ENCODE measurements around the gene APIP. TPM values are rescaled to one million over a fixed set of nuclear protein-coding genes. Genes with fewer than 3 reads are reported as not detected.

Gene APIP
- total RNA-seq, result 18.6 TPM

GRCh38 chr11:34916015-34916842, at the start of gene APIP, which contains the start of gene PDHX:
APIP (minus strand) TSS chr11:34916379; CDS start chr11:34916284, 95 bp downstream.
PDHX (plus strand) TSS chr11:34916618; CDS start chr11:34916656, 38 bp downstream.
- peak; percentile 92 for DNase-seq

DNA sequence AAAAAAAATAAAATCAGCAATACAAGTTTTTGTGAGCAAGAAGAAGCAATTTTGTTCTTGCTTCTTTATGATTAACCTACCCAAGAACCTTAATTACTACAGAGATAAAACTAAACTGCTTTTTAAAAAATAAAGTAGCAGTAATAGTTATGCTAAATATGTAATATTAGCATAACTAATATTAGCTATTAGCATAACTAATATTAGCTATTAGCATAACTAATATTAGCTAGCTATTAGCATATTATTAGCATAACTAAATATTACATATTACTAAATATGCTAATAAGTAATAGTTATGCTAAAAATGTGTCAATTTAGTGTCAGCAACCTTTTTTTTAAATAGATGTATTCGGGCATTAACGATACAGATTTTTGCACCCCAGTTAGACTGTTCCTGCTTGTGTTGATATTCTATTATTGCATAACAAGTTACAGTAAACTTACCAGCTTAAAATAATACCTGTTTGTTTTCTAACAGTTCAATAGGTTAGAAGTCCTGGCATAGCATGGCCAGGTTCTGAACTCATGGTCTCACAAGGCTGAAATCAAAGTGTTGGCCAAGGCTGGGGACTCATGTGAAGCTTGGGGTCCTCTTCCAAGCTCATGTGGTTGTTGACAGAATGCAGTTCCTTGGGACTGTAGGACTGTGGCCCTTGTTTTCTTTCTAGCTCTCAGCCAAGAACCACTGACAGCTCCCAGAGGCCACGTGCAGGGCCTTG, 48.6 kb upstream of the APIP start:
- DNase-seq, result no peak

DNA sequence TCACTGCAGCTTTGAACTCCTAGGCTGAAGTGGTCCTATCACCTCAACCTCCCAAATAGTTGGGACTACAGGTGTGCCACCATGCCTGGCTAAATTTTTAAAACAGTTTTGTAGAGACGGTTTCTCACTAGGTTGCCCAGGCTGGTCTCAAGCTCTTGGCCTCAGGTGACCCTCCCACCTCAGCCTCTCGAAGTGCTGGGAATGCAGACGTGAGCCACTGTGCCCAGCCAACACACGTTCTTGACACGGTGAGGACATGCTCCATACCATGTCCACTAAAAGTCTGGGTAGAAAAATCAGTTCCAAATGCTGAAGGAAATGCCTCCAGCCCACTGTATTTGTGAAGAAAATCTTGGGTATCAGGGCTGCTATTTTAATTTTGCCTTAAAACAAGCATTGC, 47.2 kb upstream of the APIP start:
- DNase-seq, result no peak

- DNase-seq, result no peak
Observed at GRCh38 chr11:34962034-34962433, 45.9 kb upstream of the APIP start.

GRCh38 chr11:34960277-34960676, 44.1 kb upstream of the APIP start:
- no peak for DNase-seq

DNA sequence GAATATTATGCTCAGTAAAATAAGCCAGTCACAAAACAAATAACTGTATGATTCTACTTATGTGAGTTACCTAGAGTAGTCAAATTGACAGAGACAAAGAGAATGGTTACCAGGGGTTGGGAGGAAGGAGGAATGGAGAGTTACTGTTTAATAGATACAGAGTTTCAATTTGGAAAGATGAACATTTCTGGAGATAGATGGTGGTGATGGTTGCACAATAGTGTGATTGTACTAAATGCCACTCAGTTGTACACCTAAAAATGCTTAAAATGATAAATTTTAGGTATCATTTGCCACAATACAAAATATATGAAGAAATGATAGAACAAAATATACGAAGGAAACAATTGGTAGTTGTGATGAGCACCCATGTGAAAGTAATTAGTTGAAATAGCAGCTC, 43.6 kb upstream of the APIP start:
- no peak for DNase-seq

- no peak for DNase-seq
Observed at GRCh38 chr11:34957606-34958005, 41.4 kb upstream of the APIP start.

DNA sequence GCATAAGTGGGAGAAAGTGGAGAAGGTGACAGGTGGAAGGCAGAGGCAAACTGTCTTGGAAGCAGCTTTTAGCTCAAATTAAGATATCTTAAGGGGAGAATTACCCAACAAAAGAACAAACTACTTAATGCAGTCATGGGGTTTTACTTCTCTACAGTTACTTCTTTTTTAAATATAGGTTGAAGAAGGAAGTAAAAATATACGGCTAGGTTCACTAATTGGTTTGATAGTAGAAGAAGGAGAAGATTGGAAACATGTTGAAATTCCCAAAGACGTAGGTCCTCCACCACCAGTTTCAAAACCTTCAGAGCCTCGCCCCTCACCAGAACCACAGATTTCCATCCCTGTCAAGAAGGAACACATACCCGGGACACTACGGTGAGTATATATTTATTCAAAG, 41.0 kb upstream of the APIP start:
- no peak for DNase-seq

DNA sequence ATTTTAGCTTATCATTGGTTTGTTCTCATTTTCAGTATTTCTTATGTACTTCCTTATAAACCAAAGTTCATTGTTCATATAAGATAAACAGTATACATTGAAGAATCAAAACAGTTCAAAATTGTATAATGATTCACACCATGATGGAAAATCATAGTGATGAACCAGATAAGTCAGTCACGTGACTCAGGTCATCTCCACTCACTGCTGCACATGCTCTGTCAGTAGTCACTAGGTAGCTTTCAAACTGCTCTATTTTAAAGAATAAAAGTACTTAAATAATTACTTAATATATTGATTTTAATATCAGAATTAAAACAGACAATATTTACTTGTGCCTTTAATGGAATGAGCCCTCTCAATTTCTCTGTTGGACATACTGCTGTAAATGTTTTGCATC, 37.8 kb upstream of the APIP start:
- DNase-seq, result no peak

GRCh38 chr11:34948696-34949095, 32.5 kb upstream of the APIP start:
- peak; percentile 86 for DNase-seq

DNA sequence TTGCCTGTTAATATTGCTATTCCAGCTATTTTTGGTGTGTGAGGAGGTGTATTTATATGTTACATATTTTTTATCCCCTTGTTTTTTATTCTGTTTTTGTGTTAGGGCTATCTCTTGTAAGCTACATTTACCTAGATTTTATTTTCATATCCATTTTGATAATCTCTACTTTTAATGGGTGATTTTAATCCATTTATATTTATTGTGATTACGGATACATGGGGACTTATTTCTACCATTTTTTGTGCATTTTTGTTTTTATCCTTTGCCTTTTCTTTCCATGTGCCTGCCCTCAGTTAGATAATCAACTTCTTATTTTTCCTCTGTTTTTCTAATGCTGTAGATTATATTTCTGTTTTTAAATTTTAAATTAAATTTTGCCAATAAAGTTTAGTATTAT, 28.5 kb upstream of the APIP start:
- no peak for DNase-seq

- DNase-seq, result no peak
Observed at GRCh38 chr11:34941688-34942087, 25.5 kb upstream of the APIP start.

DNA sequence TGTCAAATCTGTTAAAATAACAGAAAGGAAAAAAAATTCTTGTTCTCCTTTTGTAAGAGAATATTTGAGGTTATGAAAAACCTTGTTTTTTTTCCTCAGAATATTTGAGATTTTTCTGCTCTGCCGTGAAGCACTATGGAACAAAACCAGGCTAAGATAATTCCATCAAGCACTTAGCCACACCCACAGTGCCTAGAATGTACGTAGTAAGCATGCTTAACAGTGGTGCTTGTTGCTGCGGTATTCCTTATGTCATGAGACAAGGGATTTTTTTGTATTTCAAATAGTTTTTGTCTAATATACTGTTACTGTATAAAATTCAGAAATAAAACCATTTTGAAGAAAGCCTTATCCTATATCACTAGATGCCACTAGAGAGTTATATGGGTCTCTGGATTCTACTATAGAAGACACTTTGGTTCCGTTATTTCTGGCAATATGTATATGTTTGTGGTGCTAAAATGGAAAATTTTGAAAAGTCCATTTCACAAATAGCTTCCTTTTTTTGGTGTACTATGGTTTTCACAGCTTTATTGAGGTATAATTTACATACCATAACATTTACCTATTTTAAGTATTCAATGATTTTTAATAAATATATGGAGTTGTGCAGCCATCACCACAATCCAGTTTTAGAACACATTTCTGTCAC, 24.0 kb upstream of the APIP start:
- DNase-seq, result no peak

DNA sequence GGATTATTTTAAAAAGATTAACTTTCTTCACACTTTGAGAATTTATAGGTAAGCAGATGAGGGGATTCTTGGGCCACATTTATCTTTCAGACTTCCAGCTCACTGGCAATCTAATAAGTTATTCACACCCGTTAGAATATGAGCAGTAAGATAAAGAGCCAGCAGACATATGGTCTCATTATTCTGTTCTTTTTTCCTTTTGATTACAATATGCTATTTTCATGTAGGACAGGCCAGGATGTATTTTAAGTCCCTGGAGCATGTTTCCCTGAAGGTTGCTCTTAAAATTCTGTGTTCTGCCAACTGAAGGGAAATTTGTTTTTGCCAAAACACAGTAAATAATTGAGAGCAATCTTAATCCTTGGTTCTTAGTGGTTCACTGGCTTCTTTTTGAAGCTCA, 22.4 kb upstream of the APIP start:
- no peak for DNase-seq

DNA sequence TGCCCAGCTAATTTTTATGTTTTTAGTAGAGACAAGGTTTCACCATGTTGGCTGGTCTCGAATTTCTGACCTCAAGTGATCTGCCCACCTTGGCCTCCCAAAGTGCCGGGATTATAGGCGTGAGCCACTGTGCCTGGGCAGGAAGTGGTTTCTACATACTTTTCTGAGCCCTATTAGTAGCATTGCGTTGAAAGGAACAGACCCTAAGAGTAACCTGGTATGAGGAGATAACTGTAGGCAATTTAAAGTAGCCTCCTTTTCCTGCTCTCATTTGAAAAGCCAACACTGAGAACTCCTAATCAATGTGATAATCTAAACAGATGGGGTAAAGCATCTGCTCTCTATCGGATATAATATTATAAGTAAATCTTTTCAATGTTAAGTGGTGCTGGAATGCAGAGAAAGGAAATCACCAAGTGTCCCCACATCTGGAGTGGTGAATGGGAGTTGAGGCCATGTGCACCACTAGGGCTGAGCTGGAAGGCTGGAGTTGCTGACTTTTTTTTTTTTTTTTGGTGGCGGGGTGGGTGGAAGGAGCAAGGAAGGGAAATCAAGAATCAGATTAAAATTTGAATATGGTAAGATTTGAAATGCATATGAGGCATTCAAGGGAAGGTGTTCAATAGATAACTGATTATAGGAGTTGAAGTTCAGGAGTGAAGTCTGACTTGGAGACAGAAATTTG, 20.9 kb upstream of the APIP start:
- DNase-seq, result no peak

GRCh38 chr11:34929794-34930763, 13.9 kb upstream of the APIP start:
- DNase-seq, result no peak

DNA sequence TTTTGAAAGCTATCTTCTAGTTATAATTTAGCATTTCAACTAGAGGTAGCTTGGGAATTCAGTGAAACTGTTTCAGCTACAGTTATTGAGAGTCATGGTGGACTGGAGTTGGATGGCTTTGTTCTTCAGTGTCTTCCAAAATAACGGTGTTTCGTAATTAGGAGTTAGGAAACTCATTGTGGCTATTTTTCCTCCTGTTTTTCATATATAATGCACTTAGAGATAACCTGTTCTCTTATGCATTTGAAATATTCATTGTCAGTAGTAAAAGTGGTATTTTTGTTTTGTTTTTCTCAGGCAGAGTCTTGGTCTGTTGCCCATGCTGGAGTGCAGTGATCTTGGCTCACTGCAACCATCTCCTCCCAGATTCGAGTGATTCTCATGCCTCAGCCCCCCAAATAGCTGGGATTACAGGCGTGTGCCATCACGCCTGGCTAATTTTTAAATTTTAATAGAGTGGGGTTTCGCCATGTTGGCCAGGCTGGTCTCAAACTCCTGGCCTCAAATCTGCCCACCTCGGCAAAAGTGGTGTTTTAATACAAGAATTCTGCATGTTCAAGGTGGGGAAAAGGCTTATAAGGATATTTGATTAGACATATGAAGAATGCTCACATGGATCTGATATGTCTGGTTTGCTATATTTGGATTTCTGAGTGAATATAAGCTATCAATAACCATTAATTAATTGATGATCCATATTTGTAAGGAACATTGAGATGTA, 12.9 kb upstream of the APIP start:
- DNase-seq, result no peak

DNA sequence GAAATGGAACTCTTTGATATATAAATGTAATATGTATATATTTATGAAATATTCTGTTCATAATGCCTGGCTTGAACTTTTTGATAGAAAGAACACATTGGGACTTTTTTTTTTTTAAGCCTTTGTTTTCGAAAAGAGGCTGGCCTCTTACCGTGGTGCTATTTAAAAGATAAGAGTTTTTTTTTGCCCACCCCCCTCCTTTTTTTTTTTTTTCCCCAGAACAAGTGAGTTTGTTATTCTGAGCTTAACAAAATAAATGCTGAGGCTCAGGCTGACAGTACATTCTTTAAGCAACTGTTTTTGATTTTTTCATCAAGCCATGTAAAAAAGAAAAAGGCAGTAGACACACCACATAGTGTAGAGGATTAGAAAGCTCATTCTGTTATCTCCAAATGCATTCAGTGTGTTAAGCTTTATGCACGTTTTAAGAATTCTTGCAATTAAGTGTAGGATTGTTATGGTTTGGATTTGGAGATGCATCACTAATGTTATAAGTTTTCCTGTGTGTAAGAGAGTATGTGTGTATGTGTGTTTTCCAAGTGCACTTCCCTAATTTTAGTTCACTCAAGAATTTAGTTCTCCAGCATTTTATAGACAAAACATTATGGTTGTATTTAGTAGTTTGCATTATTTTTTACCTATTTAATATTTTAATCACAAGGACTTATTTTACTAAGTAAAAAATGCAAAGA, 12.2 kb upstream of the APIP start:
- DNase-seq, result no peak

DNA sequence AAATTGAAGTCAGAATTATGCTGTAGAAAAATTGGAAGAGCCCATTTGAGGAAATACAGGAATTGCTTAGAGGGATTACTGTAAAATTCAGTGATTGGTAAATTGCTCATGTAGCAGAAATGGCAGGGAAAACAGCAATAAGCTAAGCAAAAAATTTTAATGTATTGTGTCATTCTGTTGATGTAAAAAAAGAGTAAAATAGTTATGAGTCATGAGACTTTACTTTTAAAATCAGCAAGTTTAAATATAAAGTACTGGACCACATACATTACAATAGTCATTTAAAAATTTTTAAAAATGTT, 10.6 kb upstream of the APIP start:
- peak; percentile 59 for DNase-seq

Measured in skin of body (tissue), 2 donors.